GM12892 (cell line): ENCODE results near the gene SETD6.

ENCODE experiments used
- POLR2A ChIP-seq: IDR thresholded peaks from 2 replicates; pipeline ENCODE4 v1.6.1; 2011; ENCODE audit warnings: low read depth, low read length, control low read depth
- POLR2AphosphoS5 ChIP-seq: IDR thresholded peaks from 2 replicates; pipeline ENCODE4 v1.6.1; 2011; ENCODE audit warnings: low read depth, low read length, control low read depth
- TAF1 ChIP-seq: IDR thresholded peaks from 2 replicates; pipeline ENCODE4 v1.6.1; 2011; ENCODE audit warnings: low read depth, mild to moderate bottlenecking, control low read depth, low read length, borderline replicate concordance

GRCh38 chr16:58466396-58466795 is 48.9 kb upstream of the SETD6 start:
- TF ChIP-seq POLR2A (no peak), POLR2AphosphoS5 (no peak), TAF1 (no peak)
